HL-60 (cell line): ENCODE data around the gene PASD1.
A peak's percentile ranks its signal among the peaks of the same experiment; 100 is the strongest.

Experiments
- DNase-seq, 2 experiments: peaks; one replicate each; pipeline ENCODE4 v3.0.0-alpha.2; 2010 to 2020; ENCODE audit warnings: low read depth in 1 of 2, low spot score in 1 of 2
- H3K27ac ChIP-seq: fragments of 250-450 bp; sonication (Bioruptor Pico); replicated peaks from 2 replicates; pipeline ENCODE4 v1.5.1; 2020; ENCODE audit warnings: mild to moderate bottlenecking, moderate library complexity
- H3K27me3 ChIP-seq: fragments of 250-450 bp; sonication (Bioruptor Pico); 2 replicates; pipeline ENCODE4 v1.5.1; 2021; ENCODE audit warnings: mild to moderate bottlenecking, moderate library complexity; ENCODE audit not compliant: insufficient read depth, poor library complexity, severe bottlenecking
- H3K4me3 ChIP-seq: replicated peaks from 2 replicates; pipeline ENCODE4 v1.5.1; 2011; ENCODE audit warnings: mild to moderate bottlenecking, control low read depth, low read length; ENCODE audit not compliant: insufficient read depth
- GABPA ChIP-seq: IDR thresholded peaks from 2 replicates; pipeline ENCODE4 v1.6.1; 2012; ENCODE audit warnings: low read depth
- POLR2AphosphoS5 ChIP-seq: IDR thresholded peaks from 2 replicates; pipeline ENCODE4 v1.6.1; 2012; ENCODE audit warnings: low read depth
- REST ChIP-seq: IDR thresholded peaks from 2 replicates; pipeline ENCODE4 v1.6.1; 2012; ENCODE audit warnings: low read depth; ENCODE audit not compliant: insufficient replicate concordance
- SPI1 ChIP-seq: IDR thresholded peaks from 2 replicates; pipeline ENCODE4 v1.6.1; 2012; ENCODE audit warnings: low read depth, mild to moderate bottlenecking, borderline replicate concordance
- TF ChIP-seq, protein P1 (sequence below): IDR thresholded peaks from one replicate; pipeline ENCODE4 v1.5.1; 2011; ENCODE audit warnings: low read length, control low read depth, inconsistent platforms; ENCODE audit not compliant: insufficient read depth

The PASD1 gene

DNA sequence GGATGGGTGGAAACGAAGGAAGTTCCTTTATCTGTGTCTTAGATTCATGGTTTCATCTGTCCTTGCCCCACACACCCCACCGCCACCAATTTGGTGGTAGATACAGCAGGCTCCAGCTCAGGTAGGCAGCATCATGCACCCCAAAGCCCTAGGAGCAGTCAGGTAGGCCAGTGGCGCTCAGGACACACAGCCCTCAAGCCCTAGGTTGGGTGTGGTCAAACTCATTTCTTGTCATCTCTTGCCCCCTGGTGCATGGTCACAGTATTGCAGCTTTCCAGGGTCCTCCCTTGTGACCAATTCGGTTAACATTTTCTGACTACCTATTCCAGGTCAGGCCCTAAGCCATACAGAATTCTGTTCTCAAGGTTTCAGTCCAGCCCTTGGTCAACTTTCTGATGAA lies 117.3 kb downstream of the PASD1 start:
- H3K27ac ChIP-seq: no peak overlapping the region
- TF ChIP-seq, protein P1, sequence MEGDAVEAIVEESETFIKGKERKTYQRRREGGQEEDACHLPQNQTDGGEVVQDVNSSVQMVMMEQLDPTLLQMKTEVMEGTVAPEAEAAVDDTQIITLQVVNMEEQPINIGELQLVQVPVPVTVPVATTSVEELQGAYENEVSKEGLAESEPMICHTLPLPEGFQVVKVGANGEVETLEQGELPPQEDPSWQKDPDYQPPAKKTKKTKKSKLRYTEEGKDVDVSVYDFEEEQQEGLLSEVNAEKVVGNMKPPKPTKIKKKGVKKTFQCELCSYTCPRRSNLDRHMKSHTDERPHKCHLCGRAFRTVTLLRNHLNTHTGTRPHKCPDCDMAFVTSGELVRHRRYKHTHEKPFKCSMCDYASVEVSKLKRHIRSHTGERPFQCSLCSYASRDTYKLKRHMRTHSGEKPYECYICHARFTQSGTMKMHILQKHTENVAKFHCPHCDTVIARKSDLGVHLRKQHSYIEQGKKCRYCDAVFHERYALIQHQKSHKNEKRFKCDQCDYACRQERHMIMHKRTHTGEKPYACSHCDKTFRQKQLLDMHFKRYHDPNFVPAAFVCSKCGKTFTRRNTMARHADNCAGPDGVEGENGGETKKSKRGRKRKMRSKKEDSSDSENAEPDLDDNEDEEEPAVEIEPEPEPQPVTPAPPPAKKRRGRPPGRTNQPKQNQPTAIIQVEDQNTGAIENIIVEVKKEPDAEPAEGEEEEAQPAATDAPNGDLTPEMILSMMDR: peak; percentile 49
- no peak for TF ChIP-seq GABPA
- H3K4me3 ChIP-seq: no peak overlapping the region
- H3K27me3 ChIP-seq: no peaks in the 10 kb centered on the region
- DNase-seq: peak; percentile 17 to 56

DNA sequence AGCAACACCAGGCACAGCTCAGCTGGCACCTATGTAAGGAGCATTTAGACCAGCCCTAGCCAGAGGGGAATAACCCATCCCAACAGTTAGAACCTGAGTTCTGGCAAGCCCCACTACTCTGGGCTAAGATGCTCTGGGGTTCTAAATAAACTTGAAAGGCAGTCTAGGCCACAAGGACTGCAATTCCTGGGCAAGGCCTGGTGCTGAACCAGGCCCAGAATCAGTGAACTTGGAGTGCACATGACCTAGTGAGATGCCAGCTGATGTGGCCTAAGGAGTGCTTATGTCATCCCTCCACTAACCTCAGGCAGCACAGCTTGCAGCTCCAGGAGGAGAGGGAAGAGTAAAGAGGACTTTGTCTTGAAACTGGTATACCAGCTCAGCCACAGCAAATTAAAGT lies 124.2 kb downstream of the PASD1 start:
- Histone ChIP-seq H3K27me3 (no peaks in the 10 kb centered on the region), H3K27ac (no peak overlapping the region), H3K4me3 (no peak overlapping the region)
- DNase-seq: no peak
- TF ChIP-seq SPI1 (no peak), POLR2AphosphoS5 (no peak), GABPA (no peak), REST (no peak)
- TF ChIP-seq, protein P1: no peak

DNA sequence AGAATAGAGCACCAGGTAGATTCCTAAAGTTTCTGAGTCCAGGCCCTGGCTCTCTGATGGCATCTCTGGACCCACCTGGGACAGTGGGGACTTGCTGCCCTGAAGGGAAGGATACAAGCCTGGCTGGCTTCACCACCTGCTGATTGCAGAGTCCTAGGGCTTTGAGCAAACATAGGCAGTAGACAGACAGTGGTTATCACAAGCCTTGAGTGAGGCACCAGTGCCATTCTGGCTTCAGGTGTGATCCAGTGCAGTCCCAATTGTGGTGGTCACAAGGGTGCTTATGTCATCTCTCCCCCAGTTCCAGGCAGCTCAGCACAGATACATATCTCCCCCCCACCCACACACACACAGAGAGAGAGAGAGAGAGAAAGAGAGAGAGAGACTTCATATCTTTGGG lies 125.2 kb downstream of the PASD1 start:
- DNase-seq: no peak
- no peak overlapping the region for H3K27ac ChIP-seq
- no peak for TF ChIP-seq SPI1
- no peak for TF ChIP-seq REST
- TF ChIP-seq, protein P1: no peak
- no peak for TF ChIP-seq GABPA
- TF ChIP-seq POLR2AphosphoS5: no peak
- H3K4me3 ChIP-seq: no peak overlapping the region
- H3K27me3 ChIP-seq: no peaks in the 10 kb centered on the region

- TF ChIP-seq GABPA (no peak), POLR2AphosphoS5 (no peak), REST (no peak), SPI1 (no peak)
- TF ChIP-seq, protein P1: no peak
- Histone ChIP-seq H3K27ac (no peak overlapping the region), H3K4me3 (no peak overlapping the region), H3K27me3 (no peaks in the 10 kb centered on the region)
- no peak for DNase-seq
Measured at GRCh38 chrX:151692825-151693224, 129.3 kb downstream of the PASD1 start.
